HG03064 (cell line): ENCODE measurements around the gene AFG1L.
"Not testable (repeated sequence)": the region's sequence is repeated elsewhere in the genome, so short reads cannot be mapped to it uniquely, and the experiment has no call there.

Source experiments
- ATAC-seq: cut with Tn5 transposase; IDR thresholded peaks from one replicate; pipeline ENCODE4 v1.9.1; 2021; ENCODE audit warnings: low read depth; ENCODE audit not compliant: unreplicated experiment

Gene AFG1L

GRCh38 chr6:108502832-108503231 is 208.0 kb downstream of the AFG1L start:
- no peak for ATAC-seq

GRCh38 chr6:108507316-108507715 is 212.5 kb downstream of the AFG1L start:
- ATAC-seq, result no peak

GRCh38 chr6:108510461-108511319 is 215.8 kb downstream of the AFG1L start:
- ATAC-seq, result no peak

- no peak for ATAC-seq
Measured at GRCh38 chr6:108518714-108519576, 224.1 kb downstream of the AFG1L start.

DNA sequence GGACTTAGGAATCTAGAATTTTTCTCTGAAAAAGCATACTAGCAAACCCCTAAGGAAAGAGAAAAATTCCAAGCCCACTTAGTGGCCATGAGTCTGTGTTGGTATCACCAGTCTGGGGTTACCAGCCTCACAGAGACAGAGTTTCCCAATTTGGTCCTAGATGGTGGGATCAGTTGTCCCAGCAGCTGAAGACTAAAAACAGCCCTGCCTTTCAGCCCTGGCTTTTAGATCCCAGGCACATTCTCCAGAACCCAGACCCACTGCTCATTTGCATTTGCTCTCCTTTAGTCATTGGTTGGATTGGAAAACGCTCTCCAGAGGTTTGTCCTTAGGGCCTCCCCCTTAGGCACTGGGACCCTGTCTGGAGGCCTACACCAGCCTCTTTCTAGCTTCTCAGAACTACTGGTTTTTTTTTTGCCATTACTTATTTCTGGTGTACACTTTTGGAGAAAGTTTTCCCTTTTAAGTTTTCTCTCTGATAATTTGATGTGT is 226.8 kb downstream of the AFG1L start:
- no peak for ATAC-seq

DNA sequence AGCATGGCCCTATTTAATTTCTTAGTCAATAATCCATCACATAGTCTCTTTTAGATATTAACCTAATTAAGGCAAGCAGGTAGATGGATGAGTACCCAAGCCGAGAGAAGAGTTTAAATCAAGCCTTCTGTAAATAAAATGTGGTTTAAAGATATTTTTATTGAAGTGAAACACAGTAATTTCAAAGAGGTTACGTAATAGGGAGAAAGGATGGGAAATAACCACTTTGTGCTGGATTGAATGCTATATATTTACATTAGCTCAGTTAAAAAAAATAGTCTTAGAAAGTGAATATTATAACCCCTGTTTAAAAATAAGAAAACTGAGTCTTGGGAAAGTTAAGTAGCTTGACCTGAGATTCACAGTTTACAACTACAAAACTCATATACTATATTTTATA is 228.8 kb downstream of the AFG1L start:
- ATAC-seq, result no peak

DNA sequence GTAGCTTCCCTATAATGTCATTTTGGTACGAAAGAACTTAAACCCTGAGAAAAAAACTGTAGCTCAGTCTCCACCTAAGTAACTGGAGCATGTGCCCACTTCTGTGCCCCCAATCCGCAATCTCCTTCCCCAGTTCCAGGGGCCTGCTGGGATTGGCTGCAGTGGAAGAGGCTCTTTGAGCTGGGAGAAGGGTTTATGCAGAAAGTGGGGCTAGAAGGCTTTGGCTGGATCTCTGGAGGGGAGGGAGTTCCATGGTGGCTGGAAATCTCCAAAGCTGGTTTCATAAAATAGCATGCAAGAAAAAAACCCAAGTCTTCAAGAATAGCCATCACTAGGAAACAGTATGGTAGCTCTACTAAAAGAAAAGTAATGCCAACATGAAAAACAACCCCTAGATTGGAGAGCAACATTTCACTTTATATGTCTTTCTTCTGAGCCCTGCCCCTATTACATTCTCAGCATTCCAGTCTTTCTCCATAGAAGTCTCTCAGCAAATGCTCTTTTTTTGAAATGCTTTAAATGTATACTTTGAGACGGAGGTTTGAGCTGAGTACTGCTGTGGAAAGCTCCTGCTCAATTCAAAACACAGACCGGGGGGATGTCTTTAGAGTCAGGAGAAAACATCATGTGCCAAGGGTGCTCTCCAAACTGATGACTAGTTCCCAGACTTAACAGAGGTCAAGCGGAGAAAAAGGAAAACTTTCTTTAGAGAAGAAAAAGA is 229.8 kb downstream of the AFG1L start:
- no peak for ATAC-seq

- no peak for ATAC-seq
Measured at GRCh38 chr6:108526739-108527174, 231.9 kb downstream of the AFG1L start.

DNA sequence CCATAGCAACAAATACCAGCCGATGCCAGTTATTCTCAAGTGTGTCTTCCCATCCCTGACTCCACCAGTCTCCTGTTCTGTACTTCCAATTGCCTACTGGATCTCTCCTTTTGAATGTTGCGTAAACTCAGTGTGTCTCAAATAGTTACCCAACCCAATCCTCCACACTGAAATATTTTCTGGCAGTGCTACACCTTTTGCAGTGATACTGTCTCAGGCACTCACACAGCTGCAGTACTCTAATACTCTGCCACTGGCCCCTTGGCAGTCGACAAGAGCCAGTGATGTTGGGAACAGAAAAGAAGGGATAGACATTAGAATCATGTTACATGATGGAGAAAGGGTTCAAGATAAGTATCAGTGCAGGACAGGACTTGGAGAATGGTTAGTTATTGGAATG is 234.0 kb downstream of the AFG1L start:
- no peak for ATAC-seq

DNA sequence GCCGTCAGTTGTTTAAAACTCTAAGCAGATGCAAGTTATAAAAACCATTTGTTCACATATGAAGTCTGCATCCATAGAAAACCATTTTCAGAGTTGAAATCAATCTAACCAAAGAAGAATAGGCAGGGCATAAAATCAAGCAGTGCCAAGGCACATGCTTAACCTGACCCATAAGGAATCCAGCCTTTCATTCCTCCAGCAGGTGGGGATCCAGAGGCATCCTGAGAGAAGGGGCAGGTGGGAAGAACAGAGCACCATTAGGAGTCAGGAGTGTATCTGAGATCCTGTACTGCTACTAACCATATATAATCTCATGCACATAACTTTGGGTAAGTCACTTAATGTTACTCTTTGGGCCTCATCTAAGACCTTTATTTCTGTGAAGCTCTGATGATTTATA is 236.5 kb downstream of the AFG1L start:
- ATAC-seq, result no peak

GRCh38 chr6:108535114-108535742 is 240.4 kb downstream of the AFG1L start:
- no peak for ATAC-seq

- not testable (repeated sequence) for ATAC-seq
Measured at GRCh38 chr6:108535920-108536535, 241.2 kb downstream of the AFG1L start.

DNA sequence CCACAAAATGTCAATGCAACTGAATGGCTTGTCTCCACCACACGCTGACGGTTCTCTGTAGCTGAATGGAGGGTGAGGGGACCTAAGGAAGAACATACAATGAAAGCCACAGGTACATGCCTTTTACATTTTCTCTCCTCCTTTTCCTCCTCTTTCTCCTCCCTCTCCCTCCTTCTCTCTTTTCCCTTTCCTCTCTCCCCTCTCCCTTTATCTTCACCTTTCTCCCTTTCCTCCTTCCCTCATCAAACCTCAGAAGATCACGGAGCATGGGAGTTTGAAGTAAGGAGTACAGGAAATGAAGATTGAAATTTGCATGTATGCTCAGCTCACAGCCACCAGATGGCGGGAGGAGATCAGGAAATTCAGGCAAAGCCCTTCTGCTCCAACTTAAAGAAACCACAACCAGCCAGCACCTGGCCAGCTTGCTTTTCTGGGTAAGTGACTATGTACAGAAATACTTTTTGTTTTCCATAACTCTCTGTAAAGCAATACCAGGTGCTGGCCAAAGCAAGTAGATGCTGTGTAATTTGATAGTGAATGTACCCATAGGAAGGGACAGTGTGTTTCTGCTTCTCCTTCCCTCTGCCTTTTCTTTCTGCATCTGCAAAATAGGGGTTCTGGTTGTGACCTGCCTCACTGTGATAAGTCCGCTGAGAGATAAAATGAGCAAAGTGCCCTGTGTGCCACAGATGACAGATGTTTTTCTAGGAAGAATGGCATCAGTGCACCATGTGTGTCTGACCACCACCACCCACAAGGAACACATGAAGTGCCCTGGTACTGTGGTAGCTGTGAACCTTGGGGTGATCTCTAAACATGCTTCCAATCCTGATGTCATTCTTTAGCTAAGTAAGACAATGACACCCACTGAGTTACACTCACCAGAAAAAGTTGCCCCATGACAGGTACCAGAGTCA is 247.2 kb downstream of the AFG1L start:
- ATAC-seq, result no peak

DNA sequence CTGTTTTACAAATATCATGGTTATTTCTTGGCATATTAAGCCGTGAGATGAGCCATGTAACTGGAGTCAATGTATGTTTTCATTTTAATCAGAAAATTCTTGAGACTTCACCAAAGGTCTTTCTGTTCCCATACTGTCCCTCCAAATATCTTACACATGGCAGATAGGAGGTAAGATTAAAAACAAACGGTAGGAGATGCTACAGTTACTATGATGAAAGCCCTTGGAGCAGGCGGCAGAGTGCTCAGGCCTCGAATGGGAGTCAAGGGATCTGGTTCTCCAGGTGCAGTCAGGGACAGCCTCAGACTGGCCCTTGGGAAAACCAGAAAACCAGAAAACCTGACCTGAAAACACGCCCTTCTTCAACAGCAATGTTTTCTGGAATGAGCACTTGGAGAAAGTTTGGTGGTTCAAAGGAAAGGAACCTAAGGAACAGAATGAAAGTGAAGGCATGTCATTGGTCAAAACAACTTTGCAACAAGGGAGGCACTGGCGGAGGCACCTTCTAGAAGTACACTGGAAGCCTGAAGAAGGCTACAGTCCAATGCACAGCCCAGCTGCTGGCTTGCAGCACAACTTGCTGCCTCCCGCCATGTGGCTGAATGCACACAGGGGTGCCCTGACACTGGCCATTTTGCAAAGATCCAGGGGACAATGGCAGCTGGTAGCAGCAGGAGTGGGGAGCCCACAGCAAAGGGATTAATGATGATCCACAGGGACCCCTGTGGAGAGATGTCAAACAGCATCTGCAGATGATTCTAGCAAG is 248.5 kb downstream of the AFG1L start:
- no peak for ATAC-seq

GRCh38 chr6:108544606-108545005 is 249.8 kb downstream of the AFG1L start:
- no peak for ATAC-seq

- ATAC-seq, result no peak
Measured at GRCh38 chr6:108546079-108547049, 251.5 kb downstream of the AFG1L start.

DNA sequence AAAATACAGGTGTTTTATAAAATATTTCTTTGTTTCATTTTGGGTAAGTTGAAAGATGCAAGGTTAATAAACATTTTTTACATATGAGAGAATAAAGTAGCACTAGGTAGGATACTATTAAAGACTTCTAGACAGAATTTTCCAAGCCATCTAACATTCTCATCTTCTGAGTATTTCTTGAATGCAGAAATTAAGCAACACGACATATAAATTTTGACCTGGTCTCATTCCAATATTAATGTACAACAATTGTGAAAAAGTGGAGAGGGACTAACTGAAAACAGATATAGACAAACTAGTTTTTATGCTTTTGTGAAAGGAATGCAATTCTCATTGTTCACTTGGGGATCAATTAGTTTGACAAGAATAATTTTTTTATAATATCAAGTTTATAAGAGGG is 254.4 kb downstream of the AFG1L start:
- ATAC-seq, result no peak
